Activated CD4-positive, alpha-beta T cell treated with anti-CD3 and anti-CD28 coated beads, Interleukin-10, Interleukin-2, amounts not matched to agents 100 ng/mL and 50 ng/mL, durations not matched to agents 16 hours and 8 hours (primary cell): ENCODE measurements around the gene FAM83G.

Experiments
- DNase-seq: peaks from one replicate; pipeline ENCODE4 v3.0.0-alpha.2; 2020

FAM83G gene

DNA sequence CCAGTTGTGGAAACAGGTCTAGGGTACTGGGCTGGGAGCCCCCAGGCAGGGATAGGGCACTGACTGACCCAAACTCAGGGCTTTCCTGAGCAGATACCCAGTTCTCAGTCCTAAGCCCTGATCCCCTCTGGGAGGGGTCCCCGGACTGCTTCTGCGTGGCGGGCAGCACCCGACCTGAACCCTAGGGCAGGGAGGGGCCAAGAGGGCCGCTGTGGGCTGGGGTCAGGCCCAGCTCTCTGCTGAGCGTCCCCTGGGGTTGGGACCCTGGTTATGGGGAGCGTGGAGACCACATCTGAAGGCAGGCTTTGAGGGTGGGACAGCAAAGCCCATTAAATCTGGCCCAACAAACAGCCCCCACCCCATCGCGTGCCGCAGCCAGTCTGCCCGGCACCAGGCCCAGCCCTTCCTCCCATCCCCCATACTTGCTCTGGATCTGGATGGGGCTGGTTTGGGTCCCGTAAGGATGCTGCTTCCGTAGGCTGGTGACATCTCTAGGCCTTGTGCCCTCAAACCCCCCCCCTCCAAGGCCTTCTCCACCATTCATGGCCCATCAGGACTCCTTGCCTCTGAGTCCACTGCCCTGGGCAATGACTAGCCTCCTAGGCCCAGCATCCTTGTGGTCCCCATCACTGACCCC lies 691 bp upstream of the FAM83G start:
- no peak for DNase-seq

DNA sequence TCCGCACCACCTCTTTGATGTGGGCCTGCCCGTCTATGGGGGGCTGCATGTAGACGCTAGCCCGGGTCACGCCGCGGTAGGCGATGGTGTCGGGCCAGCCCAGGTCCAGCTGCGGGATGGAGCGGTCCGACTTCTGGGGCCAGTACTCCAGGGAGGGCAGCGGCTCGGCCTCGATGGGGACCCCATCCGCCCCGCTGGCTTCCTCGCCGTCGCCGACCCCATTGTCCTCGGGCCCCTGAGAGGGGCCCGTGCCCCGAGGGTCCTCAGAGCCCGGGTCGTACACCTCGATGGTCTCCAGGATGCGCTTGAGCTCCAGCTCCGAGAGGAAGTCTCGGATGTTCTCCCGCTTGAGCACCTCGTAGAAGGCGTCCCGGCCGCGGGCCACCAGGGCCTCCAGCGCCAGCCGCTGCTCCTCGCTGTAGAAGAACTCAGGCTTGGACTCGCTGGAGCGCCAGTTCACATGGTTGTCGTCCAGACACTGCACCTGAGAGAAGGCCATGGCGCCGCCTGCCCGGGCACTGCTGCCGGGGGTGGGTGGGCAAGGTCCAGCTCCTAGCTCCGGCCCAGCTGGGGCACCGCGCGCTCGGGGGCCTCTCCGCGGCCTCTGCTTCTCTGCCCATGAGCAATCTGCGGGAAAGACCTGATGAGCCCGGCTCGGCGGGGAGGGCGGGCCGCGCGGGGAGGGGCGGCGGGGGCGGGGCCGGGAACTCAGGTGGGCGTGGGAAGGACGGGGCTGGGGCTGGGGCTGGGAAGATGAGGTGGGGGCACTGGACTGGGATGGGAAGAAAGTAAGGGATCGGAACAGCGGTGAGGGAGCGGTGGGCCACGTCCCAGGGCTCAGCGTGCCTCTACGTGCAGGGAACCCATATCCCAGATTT lies 782 bp downstream of the FAM83G start:
- DNase-seq = peak; percentile 35

DNA sequence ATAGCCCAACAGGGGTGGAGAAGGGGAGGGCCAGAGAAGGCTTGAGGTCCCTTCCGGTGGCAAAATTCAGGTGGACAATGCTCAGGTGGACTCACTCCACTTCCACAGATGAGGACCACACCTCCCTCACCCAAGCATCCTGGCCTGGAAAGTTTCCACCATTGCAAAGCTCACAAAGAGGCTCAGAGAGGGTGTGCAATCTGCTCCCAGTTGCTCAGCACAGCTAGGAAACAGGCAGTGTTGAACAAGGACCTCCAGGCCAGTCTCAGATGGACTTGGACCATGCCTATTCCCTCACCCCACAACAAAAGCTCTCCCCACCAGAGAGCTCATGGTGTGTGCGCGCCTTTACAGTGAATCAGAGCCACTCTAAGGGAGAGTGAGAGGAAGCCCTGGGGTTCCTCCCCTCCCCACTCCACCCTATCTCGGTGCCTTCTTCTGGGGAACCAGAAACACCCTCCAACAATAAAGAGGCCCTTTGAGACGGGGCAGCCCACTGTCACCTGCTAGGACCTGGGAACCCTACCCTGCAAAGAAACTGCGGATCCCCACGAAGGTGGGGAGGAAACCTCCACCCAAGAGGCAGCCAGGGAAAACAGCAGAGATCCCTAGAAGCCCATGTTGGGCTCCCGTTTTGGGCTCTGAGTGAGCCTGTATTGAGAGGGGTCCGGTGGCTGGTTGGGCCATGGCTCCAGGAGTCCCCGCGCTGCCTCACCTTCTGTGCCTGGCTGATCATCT lies 1.6 kb downstream of the FAM83G start:
- no peak for DNase-seq

DNA sequence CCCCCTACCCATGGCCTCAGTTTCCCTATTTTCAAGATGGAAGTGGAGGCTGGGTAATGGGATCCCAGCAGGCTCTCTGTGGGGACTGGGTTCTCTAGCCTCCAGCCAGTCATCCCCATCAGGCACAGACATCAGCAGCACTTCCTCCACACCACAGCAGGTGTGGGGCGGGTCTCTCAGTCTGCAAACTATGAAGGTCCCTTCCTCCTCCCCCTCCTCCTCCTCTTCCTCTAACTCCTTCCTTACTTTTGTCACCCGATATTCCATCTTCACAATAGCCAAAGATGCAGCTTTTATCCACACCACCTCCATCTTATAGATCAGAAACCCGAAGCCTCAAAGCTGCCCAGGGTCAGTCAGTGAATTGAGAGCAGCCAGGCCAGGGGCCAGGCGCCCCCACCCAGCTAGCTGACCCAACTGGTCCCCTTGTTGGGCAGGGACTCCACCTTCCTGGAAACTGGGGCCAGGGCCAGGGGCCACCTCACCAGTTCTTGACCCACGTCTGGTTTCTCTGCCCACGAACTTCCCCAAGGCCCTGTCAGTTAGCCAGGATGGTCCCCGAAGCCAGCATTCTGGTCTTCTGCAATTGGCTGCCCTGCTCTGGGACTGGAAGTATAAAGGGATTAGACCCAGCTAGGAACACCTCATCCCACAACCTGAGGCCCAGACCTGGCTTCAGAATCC lies 2.5 kb downstream of the FAM83G start:
- no peak for DNase-seq

- no peak for DNase-seq
Measured at GRCh38 chr17:19000531-19001325, 3.8 kb downstream of the FAM83G start.

GRCh38 chr17:18999911-19000310 lies 4.7 kb downstream of the FAM83G start:
- DNase-seq = no peak

GRCh38 chr17:18999394-18999793 lies 5.2 kb downstream of the FAM83G start:
- DNase-seq = no peak

DNA sequence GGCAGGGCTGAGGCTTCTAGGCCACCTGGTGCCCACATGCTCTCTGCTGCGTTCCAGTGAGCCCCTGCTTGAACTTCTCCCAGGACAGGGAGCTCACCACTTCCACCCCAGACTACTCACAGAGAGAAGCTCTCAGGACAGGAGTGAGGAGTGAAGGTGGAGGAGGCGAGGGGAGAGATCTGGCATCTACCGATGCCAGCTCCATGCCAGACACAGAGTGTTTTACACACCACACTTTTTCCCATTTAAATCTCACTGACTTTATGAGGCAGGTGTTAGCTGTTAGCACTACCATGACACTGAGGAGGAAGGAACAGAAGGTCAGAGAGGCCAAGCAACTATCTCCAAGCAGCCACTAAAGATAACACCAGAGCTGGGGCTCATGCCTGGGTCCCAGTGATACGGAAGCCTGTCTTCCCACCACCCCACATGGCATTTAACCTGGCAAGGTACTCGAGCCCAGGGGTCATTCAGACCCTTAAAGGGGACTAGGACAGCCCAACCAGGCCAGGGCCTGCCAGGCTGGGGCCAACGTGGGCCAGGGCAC lies 6.8 kb downstream of the FAM83G start:
- no peak for DNase-seq

DNA sequence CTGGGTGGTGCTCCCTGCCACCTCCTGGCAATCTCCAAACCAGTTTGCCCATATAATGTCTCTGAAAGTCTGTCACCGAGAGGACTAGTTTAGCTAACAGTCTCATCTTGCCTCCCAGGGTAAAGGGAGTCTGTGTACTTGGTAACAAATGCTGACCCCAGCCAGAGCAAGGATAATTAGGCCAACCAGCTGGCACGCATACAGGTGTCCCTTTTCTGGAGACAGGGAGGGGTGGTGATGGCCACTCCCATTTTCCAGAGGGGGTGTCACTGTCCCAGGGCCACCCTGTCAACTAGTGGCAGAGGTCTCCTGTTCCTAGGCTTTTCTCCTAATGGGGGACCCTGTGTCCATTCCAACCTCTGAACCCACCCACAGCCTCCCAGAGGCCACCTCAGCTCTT lies 8.1 kb downstream of the FAM83G start:
- DNase-seq = no peak

- no peak for DNase-seq
Measured at GRCh38 chr17:18995220-18995619, 9.3 kb downstream of the FAM83G start.

- DNase-seq = no peak
Measured at GRCh38 chr17:18994631-18995030, 9.9 kb downstream of the FAM83G start.

- no peak for DNase-seq
Measured at GRCh38 chr17:18993905-18994526, 10.5 kb downstream of the FAM83G start.

GRCh38 chr17:18992454-18993130 lies 12.0 kb downstream of the FAM83G start:
- peak; percentile 40 for DNase-seq

- no peak for DNase-seq
Measured at GRCh38 chr17:18991531-18992315, 12.8 kb downstream of the FAM83G start.

GRCh38 chr17:18990331-18990730 lies 14.2 kb downstream of the FAM83G start:
- DNase-seq = no peak

DNA sequence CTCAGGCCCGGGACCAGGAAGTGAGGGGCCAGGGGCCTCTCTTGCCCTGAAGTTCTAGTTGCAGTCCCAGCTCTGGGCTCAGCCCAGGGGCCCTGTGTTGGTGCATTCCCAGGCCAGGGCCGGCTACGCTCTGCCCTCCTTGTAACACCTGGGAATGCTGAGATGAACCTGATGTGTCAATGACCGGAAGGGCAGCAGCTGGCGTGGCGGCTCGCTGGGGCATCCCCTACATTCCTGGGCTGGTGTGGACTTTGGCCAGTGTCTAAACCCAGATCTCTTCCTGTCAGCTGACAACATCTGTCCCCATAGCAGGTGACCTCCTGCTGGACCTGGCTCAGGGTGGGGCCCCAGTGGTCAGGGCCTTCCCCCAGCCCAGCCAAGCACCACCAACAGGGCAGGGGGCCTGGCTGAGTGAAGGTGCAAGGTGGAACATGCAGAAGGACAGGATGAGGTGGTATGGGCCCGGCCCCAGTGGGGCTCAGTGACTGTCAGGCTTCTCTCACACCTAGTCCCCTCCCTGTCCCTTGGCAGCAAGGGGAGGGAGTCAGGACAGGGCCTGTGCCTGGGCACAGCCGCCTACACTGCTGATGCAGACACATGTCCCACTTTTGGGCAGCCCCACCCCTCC lies 15.9 kb downstream of the FAM83G start:
- DNase-seq = no peak

DNA sequence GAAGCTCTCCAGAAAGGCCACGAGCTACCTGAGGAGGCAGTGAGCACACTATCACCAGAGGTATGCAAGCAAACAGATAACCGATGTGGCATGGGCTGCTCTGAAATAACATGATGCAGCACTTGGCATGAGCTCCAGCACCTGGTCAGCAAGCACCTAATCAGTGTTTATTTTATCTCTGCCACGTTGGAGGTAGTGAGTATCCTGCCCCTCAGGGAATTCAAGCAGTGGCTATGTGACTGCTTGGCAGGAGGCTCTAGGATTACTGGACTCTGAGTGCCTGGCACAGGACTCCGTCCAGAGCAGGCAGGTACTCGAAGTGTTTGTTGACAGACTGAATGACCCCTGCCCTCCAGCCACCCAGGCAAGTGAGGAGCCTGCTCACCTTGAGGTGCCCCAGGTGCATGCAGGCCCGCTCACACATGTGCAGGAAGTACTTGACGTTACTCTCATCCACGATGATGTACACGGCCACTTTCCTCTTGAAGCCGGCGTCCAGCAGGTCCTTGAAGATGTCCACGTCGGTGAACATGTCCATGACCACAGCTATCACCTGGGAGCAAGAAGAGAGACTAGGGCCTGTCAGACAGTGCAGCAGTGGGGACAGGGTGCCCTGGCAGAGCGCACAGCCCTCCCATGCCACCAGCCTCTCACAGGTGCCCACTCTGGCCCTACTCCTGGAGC lies 16.6 kb downstream of the FAM83G start:
- no peak for DNase-seq

- DNase-seq = no peak
Measured at GRCh38 chr17:18987230-18987610, 17.3 kb downstream of the FAM83G start.
